BLaER1 treated with 17β-estradiol and CSF1 and Interleukin-3, amounts not matched to agents 10 nM and 100 nM (cell line): ENCODE results near the gene OAT.
"Not testable (repeated sequence)": the region's sequence is repeated elsewhere in the genome, so short reads cannot be mapped to it uniquely, and the experiment has no call there.

Source experiments
- H3K27ac ChIP-seq, 11 experiments: shearing (Covaris generic); formaldehyde crosslinking; 2 replicates each; pipeline ENCODE4 v1.8.1; 2022
- H3K27me3 ChIP-seq, 11 experiments: shearing (Covaris generic); formaldehyde crosslinking; 2 replicates each; pipeline ENCODE4 v1.8.1; 2022
- H3K36me3 ChIP-seq, 11 experiments: shearing (Covaris generic); formaldehyde crosslinking; 2 replicates each; pipeline ENCODE4 v1.8.1; 2022
- H3K4me1 ChIP-seq, 10 experiments: shearing (Covaris generic); formaldehyde crosslinking; 2 replicates each; pipeline ENCODE4 v1.8.1; 2022
- H3K4me2 ChIP-seq, 11 experiments: shearing (Covaris generic); formaldehyde crosslinking; 2 replicates each; pipeline ENCODE4 v1.8.1; 2022
- H3K4me3 ChIP-seq, 10 experiments: shearing (Covaris generic); formaldehyde crosslinking; 2 replicates each; pipeline ENCODE4 v1.8.1; 2022
- H3K9ac ChIP-seq, 11 experiments: shearing (Covaris generic); formaldehyde crosslinking; 2 replicates each; pipeline ENCODE4 v1.8.1; 2022
- H3K9me3 ChIP-seq, 11 experiments: shearing (Covaris generic); formaldehyde crosslinking; replicated peaks in 1 of 11; 2 replicates each; pipeline ENCODE4 v1.8.1; 2022
- H4K20me1 ChIP-seq, 11 experiments: shearing (Covaris generic); formaldehyde crosslinking; 2 replicates each; pipeline ENCODE4 v1.8.1; 2022
- Cebpa-rat ChIP-seq, 11 experiments: shearing (Covaris generic); IDR thresholded peaks; 2 replicates each; pipeline ENCODE4 v1.8.1; 2022

Gene OAT

GRCh38 chr10:124374535-124375352 lies 44.0 kb downstream of the OAT start:
- TF ChIP-seq Cebpa-rat (IDR thresholded peaks at IDR 0.05) = no peak

GRCh38 chr10:124372899-124373298 lies 45.8 kb downstream of the OAT start:
- Histone ChIP-seq H4K20me1 (no peaks in the 10 kb centered on the region), H3K27ac (no peak overlapping the region), H3K4me1 (peaks cover 40 to 85% (median 69%) of the 10 kb centered on the region in 10 experiments), H3K36me3 (0 out of 22 replicates have a peak, but pooled peaks cover 0 to 8% (median 0%) of the 10 kb centered on the region in 11 experiments), H3K9ac (no peak overlapping the region), H3K9me3 (peaks cover 10 to 20% (median 17%) of the 10 kb centered on the region in 11 experiments; a peak in 21 of 22 replicates), H3K4me2 (peak overlapping the region in 1 of 11 experiments; percentile 34; a peak in 3 of 22 replicates), H3K27me3 (no peaks in the 10 kb centered on the region), H3K4me3 (no peak overlapping the region)
- TF ChIP-seq Cebpa-rat (IDR thresholded peaks at IDR 0.05) = no peak

More at GRCh38 chr10:124374535-124375352, 44.0 kb downstream of the OAT start:
- H3K9me3 ChIP-seq = peaks cover 10 to 20% (median 17%) of the 10 kb centered on the region in 11 experiments; a peak in 21 of 22 replicates
- H4K20me1 ChIP-seq = no peaks in the 10 kb centered on the region
- peaks cover 0 to 3% (median 1%) of the 10 kb centered on the region in 11 experiments; a peak in 8 of 22 replicates for H3K27me3 ChIP-seq
- H3K4me3 ChIP-seq = no peak overlapping the region
- peak overlapping the region in 2 of 11 experiments; percentile 13; a peak in 1 of 22 replicates for H3K27ac ChIP-seq
- peaks cover 28 to 74% (median 57%) of the 10 kb centered on the region in 10 experiments for H3K4me1 ChIP-seq
- H3K36me3 ChIP-seq = 0 out of 22 replicates have a peak, but pooled peaks cover 0 to 8% (median 0%) of the 10 kb centered on the region in 11 experiments
- 0 out of 22 replicates have a peak overlapping the region, but pooled peaks of 2 of the 11 experiments have one; percentile 7 to 15 for H3K9ac ChIP-seq
- peak overlapping the region; percentile 5 to 91 (median 71); a peak in 19 of 22 replicates for H3K4me2 ChIP-seq

GRCh38 chr10:124370426-124370825 lies 48.3 kb downstream of the OAT start:
- Histone ChIP-seq H3K4me3 (peak overlapping the region in 2 of 10 experiments; percentile 5 to 10; a peak in 1 of 20 replicates), H3K9me3 (peaks cover 10 to 20% (median 17%) of the 10 kb centered on the region in 11 experiments; a peak in 21 of 22 replicates), H3K9ac (peak overlapping the region in 6 of 11 experiments; percentile 25 to 56 (median 38); a peak in 9 of 22 replicates), H3K27me3 (peaks cover 0 to 5% (median 0%) of the 10 kb centered on the region in 11 experiments; a peak in 1 of 22 replicates), H4K20me1 (no peaks in the 10 kb centered on the region), H3K27ac (peak overlapping the region in 10 of 11 experiments; percentile 16 to 66 (median 48); a peak in 19 of 22 replicates), H3K4me2 (peak overlapping the region; percentile 73 to 95 (median 83)), H3K4me1 (peaks cover 53 to 91% (median 75%) of the 10 kb centered on the region in 10 experiments), H3K36me3 (0 out of 22 replicates have a peak, but pooled peaks cover 0 to 8% (median 0%) of the 10 kb centered on the region in 11 experiments)
- TF ChIP-seq Cebpa-rat (IDR thresholded peaks at IDR 0.05) = no peak

GRCh38 chr10:124369986-124370385 lies 48.7 kb downstream of the OAT start:
- Histone ChIP-seq H3K36me3 (0 out of 22 replicates have a peak, but pooled peaks cover 0 to 8% (median 0%) of the 10 kb centered on the region in 11 experiments), H3K9me3 (peaks cover 10 to 20% (median 17%) of the 10 kb centered on the region in 11 experiments; a peak in 21 of 22 replicates), H3K27me3 (peaks cover 0 to 5% (median 0%) of the 10 kb centered on the region in 11 experiments; a peak in 1 of 22 replicates), H3K4me2 (peak overlapping the region; percentile 73 to 95 (median 83)), H4K20me1 (no peaks in the 10 kb centered on the region), H3K27ac (peak overlapping the region in 7 of 11 experiments; percentile 42 to 66 (median 52); a peak in 12 of 22 replicates), H3K4me3 (no peak overlapping the region), H3K4me1 (peaks cover 48 to 91% (median 75%) of the 10 kb centered on the region in 10 experiments), H3K9ac (peak overlapping the region in 5 of 11 experiments; percentile 1 to 50 (median 34); a peak in 3 of 22 replicates)
- no peak for TF ChIP-seq Cebpa-rat (IDR thresholded peaks at IDR 0.05)

- H3K4me1 ChIP-seq = peaks cover 45 to 88% (median 71%) of the 10 kb centered on the region in 10 experiments
- not testable (repeated sequence) for H3K4me3 ChIP-seq, H3K9ac ChIP-seq, H3K36me3 ChIP-seq, H3K27me3 ChIP-seq, H4K20me1 ChIP-seq
- peak overlapping the region in 5 of 11 experiments; percentile 42 to 66 (median 57); a peak in 4 of 22 replicates for H3K27ac ChIP-seq
- peak overlapping the region; percentile 73 to 95 (median 83) for H3K4me2 ChIP-seq
- peaks cover 10 to 20% (median 17%) of the 10 kb centered on the region in 11 experiments; a peak in 21 of 22 replicates for H3K9me3 ChIP-seq
These were observed 49.2 kb downstream of the OAT start for GRCh38 chr10:124369533-124369932.

- H3K27ac ChIP-seq = no peak overlapping the region
- H3K36me3 ChIP-seq = 0 out of 22 replicates have a peak, but pooled peaks cover 0 to 8% (median 0%) of the 10 kb centered on the region in 11 experiments
- H3K9ac ChIP-seq = no peak overlapping the region
- peaks cover 0 to 5% (median 0%) of the 10 kb centered on the region in 11 experiments; a peak in 1 of 22 replicates for H3K27me3 ChIP-seq
- no peak overlapping the region for H3K4me3 ChIP-seq
- peaks cover 10 to 20% (median 17%) of the 10 kb centered on the region in 11 experiments; a peak in 21 of 22 replicates for H3K9me3 ChIP-seq
- H4K20me1 ChIP-seq = no peaks in the 10 kb centered on the region
- peak overlapping the region; percentile 16 to 95 (median 83); a peak in 19 of 22 replicates for H3K4me2 ChIP-seq
- no peak for TF ChIP-seq Cebpa-rat (IDR thresholded peaks at IDR 0.05)
- peaks cover 45 to 85% (median 67%) of the 10 kb centered on the region in 10 experiments for H3K4me1 ChIP-seq
These were observed 49.7 kb downstream of the OAT start for GRCh38 chr10:124369066-124369465.

- no peak for TF ChIP-seq Cebpa-rat (IDR thresholded peaks at IDR 0.05)
- 0 out of 22 replicates have a peak, but pooled peaks cover 0 to 8% (median 0%) of the 10 kb centered on the region in 11 experiments for H3K36me3 ChIP-seq
- no peak overlapping the region for H3K4me3 ChIP-seq
- peak overlapping the region in 7 of 11 experiments; percentile 52 to 70 (median 61); a peak in 13 of 22 replicates for H3K27ac ChIP-seq
- H3K9ac ChIP-seq = peak overlapping the region in 5 of 11 experiments; percentile 15 to 64 (median 59); a peak in 9 of 22 replicates
- peaks cover 0 to 5% (median 0%) of the 10 kb centered on the region in 11 experiments; a peak in 1 of 22 replicates for H3K27me3 ChIP-seq
- H3K4me2 ChIP-seq = peak overlapping the region; percentile 56 to 95 (median 81); a peak in 21 of 22 replicates
- peaks cover 45 to 76% (median 67%) of the 10 kb centered on the region in 10 experiments for H3K4me1 ChIP-seq
- H3K9me3 ChIP-seq = peaks cover 10 to 18% (median 16%) of the 10 kb centered on the region in 11 experiments; a peak in 21 of 22 replicates
- no peaks in the 10 kb centered on the region for H4K20me1 ChIP-seq
These were observed 50.8 kb downstream of the OAT start for GRCh38 chr10:124367936-124368335.

GRCh38 chr10:124367414-124367813 lies 51.3 kb downstream of the OAT start:
- TF ChIP-seq Cebpa-rat (IDR thresholded peaks at IDR 0.05) = no peak
- Histone ChIP-seq H4K20me1 (no peaks in the 10 kb centered on the region), H3K27me3 (peaks cover 0 to 5% (median 0%) of the 10 kb centered on the region in 11 experiments; a peak in 1 of 22 replicates), H3K4me1 (peaks cover 45 to 78% (median 66%) of the 10 kb centered on the region in 10 experiments), H3K36me3 (0 out of 22 replicates have a peak, but pooled peaks cover 0 to 8% (median 0%) of the 10 kb centered on the region in 11 experiments), H3K27ac (peak overlapping the region in 8 of 11 experiments; percentile 1 to 70 (median 60); a peak in 15 of 22 replicates), H3K4me3 (no peak overlapping the region), H3K4me2 (peak overlapping the region; percentile 56 to 95 (median 81)), H3K9me3 (peaks cover 10 to 14% (median 12%) of the 10 kb centered on the region in 11 experiments; a peak in 21 of 22 replicates), H3K9ac (peak overlapping the region in 8 of 11 experiments; percentile 14 to 64 (median 51); a peak in 13 of 22 replicates)
